ENCODE measurements around the gene CNGB1. TPM values are rescaled to one million over a fixed set of nuclear protein-coding genes. Genes with fewer than 3 reads are reported as not detected.
"Not testable (repeated sequence)": the region's sequence is repeated elsewhere in the genome, so short reads cannot be mapped to it uniquely, and the experiment has no call there.

Gene CNGB1
- total RNA-seq, 1 donor from 2014 or later: 0.91 TPM

DNA sequence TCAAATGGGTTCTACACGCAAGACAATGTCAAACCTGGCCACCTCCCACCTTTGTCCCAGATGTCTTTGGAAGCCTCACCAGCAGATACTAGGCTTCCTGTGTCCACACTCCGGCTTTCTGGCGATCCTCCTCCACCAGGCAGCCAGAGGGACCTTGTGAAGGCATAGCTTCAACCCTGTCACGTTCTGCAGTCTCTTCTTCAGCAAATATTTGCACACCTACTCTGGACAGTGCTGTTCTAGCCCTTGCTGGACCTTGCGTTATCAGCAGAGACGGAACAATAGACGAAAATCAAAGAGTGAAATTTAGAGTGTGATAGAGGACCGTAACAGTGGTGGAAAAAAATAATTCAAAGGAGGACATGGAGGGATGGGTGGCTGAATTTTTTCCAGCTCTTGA lies 130.1 kb downstream of the CNGB1 start:
- Mint-ChIP-seq H3K9me3 (ENCODE audit: unreplicated experiment) (no peaks in the 10 kb centered on the region), H3K4me3 (ENCODE audit: unreplicated experiment) (no peak overlapping the region)

DNA sequence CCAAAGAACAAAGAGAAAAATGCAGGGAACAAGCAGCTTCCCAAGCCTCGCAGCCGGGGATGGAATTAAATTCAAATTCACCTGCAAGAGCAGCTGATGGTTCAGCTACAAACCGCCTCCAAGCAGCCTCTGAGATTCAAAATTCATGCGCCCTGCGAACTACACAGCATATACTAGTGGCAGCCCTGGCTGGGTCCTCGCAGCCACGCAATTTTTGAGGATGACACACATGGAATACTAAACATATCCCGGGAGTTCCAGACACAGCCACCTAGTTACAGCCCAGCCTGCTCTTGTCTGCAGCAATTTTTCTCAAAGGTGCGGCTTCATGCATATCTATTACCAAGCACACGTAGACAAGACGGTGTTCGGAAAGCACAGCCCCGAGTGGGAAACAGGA lies 132.8 kb downstream of the CNGB1 start:
- H3K4me3 Mint-ChIP-seq (ENCODE audit: unreplicated experiment): no peak overlapping the region
- H3K9me3 Mint-ChIP-seq (ENCODE audit: unreplicated experiment): no peaks in the 10 kb centered on the region
- H3K27ac Mint-ChIP-seq (ENCODE audit: unreplicated experiment): no peak overlapping the region
- H3K4me1 Mint-ChIP-seq (ENCODE audit: low read depth, unreplicated experiment): peaks cover 18% of the 10 kb centered on the region
- no peak for DNase-seq
- peaks cover 2% of the 10 kb centered on the region for H3K27me3 Mint-ChIP-seq (ENCODE audit: unreplicated experiment)
- TF ChIP-seq, protein P1, sequence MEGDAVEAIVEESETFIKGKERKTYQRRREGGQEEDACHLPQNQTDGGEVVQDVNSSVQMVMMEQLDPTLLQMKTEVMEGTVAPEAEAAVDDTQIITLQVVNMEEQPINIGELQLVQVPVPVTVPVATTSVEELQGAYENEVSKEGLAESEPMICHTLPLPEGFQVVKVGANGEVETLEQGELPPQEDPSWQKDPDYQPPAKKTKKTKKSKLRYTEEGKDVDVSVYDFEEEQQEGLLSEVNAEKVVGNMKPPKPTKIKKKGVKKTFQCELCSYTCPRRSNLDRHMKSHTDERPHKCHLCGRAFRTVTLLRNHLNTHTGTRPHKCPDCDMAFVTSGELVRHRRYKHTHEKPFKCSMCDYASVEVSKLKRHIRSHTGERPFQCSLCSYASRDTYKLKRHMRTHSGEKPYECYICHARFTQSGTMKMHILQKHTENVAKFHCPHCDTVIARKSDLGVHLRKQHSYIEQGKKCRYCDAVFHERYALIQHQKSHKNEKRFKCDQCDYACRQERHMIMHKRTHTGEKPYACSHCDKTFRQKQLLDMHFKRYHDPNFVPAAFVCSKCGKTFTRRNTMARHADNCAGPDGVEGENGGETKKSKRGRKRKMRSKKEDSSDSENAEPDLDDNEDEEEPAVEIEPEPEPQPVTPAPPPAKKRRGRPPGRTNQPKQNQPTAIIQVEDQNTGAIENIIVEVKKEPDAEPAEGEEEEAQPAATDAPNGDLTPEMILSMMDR (IDR thresholded peaks at IDR 0.05; ENCODE audit: partially characterized antibody, unreplicated experiment): no peak
- peaks cover 5% of the 10 kb centered on the region for H3K36me3 Mint-ChIP-seq (ENCODE audit: unreplicated experiment)

More for the DNA sequence above, 130.1 kb downstream of the CNGB1 start:
- Mint-ChIP-seq H3K36me3 (ENCODE audit: unreplicated experiment) (peaks cover 10% of the 10 kb centered on the region), H3K4me1 (ENCODE audit: low read depth, unreplicated experiment) (peaks cover 18% of the 10 kb centered on the region), H3K27ac (ENCODE audit: unreplicated experiment) (no peak overlapping the region), H3K27me3 (ENCODE audit: unreplicated experiment) (peaks cover 4% of the 10 kb centered on the region)
- TF ChIP-seq, protein P1 (IDR thresholded peaks at IDR 0.05; ENCODE audit: partially characterized antibody, unreplicated experiment): no peak
- no peak for DNase-seq

DNA sequence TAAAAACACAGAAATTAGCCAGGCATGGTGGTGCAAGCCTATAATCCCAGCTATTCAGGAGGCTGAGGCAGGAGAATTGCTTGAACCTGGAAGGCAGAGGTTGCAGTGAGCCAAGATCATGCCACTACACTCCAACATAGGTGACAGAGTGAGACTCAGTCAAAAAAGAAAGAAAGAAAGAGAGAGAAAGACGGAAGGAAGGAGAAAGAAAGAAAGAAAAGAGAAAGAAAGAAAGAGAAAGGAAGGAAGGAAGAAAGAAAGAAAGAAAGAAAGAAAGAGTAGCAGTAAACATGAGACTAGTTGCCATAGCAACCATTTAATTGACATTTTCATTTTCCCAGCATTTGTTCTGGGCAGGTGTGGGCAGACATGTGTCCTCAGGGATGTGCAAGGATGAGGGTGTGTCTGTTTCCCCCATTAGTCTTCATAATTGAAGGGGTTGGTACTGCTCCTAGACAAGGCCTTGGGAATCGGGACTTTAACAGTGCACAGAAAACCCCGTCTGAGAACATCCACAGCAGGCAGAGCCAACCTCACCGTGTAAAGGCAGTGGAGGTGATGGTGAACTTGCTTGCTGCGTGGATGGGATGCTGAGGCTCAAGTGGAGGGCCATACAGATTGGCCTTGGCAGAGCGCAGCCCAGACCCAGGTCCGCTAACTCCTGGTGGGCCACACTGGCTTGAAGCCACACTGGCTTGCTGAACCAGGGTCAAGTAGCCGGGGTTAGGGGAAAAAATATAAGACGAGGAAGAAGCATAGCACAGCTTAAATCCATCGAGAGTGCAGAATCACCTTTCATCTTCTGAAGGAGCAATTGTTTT lies 133.4 kb downstream of the CNGB1 start:
- no peak for DNase-seq
- peaks cover 2% of the 10 kb centered on the region for H3K27me3 Mint-ChIP-seq (ENCODE audit: unreplicated experiment)
- peak overlapping the region; percentile 78 for H3K27ac Mint-ChIP-seq (ENCODE audit: unreplicated experiment)
- H3K4me1 Mint-ChIP-seq (ENCODE audit: low read depth, unreplicated experiment): peaks cover 18% of the 10 kb centered on the region
- H3K9me3 Mint-ChIP-seq (ENCODE audit: unreplicated experiment): no peaks in the 10 kb centered on the region
- H3K4me3 Mint-ChIP-seq (ENCODE audit: unreplicated experiment): peak overlapping the region; percentile 21
- TF ChIP-seq, protein P1 (IDR thresholded peaks at IDR 0.05; ENCODE audit: partially characterized antibody, unreplicated experiment): no peak
- peaks cover 5% of the 10 kb centered on the region for H3K36me3 Mint-ChIP-seq (ENCODE audit: unreplicated experiment)

DNA sequence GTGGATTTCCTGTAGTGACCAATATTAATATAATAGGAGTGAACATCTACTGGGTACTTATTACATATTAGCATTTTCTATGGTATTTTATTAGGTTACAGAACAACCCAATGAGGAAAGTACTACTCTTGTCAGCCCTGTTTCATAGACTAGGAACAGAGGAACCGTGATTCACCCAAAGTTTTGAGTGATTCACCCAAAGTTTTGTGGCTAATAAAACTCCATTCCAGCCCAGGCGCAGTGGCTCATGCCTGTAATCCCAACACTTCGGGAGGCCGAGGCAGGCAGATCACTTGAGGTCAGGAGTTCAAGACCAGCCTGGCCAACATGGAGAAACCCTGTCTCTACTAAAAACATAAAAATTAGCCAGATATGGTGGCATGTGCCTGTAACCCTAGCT lies 135.5 kb downstream of the CNGB1 start:
- not testable (repeated sequence) for DNase-seq; H3K36me3 Mint-ChIP-seq (ENCODE audit: unreplicated experiment); H3K27ac Mint-ChIP-seq (ENCODE audit: unreplicated experiment); H3K9me3 Mint-ChIP-seq (ENCODE audit: unreplicated experiment); H3K4me3 Mint-ChIP-seq (ENCODE audit: unreplicated experiment); H3K27me3 Mint-ChIP-seq (ENCODE audit: unreplicated experiment)
- peaks cover 15% of the 10 kb centered on the region for H3K4me1 Mint-ChIP-seq (ENCODE audit: low read depth, unreplicated experiment)

DNA sequence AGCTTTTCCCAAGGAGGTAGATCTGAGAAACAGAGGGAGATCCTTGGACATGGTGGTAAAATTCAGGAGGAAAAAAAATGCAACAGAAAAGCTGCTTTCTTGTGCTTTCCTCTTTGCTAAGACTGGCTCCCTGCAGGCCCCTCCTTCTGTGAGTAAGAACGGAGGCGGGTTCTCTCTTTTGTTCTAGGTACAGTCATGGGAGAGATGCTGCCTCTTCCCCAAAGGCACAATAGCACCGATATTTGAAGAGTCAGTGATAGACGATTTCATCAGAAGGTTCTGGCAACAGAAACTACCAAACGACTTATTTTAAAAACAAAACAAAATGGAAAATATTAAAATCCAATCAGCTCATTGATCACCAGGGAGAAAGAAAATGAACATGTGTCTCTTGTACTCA lies 136.0 kb downstream of the CNGB1 start:
- H3K4me1 Mint-ChIP-seq (ENCODE audit: low read depth, unreplicated experiment): peaks cover 15% of the 10 kb centered on the region
- no peaks in the 10 kb centered on the region for H3K36me3 Mint-ChIP-seq (ENCODE audit: unreplicated experiment)
- no peak overlapping the region for H3K27ac Mint-ChIP-seq (ENCODE audit: unreplicated experiment)
- H3K27me3 Mint-ChIP-seq (ENCODE audit: unreplicated experiment): peaks cover 2% of the 10 kb centered on the region
- no peaks in the 10 kb centered on the region for H3K9me3 Mint-ChIP-seq (ENCODE audit: unreplicated experiment)
- TF ChIP-seq, protein P1 (IDR thresholded peaks at IDR 0.05; ENCODE audit: partially characterized antibody, unreplicated experiment): no peak
- H3K4me3 Mint-ChIP-seq (ENCODE audit: unreplicated experiment): no peak overlapping the region
- no peak for DNase-seq

Other genes starting within 250 kb of the CNGB1 start
- 74.4 TPM for gene KATNB1, start 235.4 kb downstream of the CNGB1 start, total RNA-seq (ENCODE audit: unreplicated experiment)
- gene KIFC3, start 168.6 kb downstream of the CNGB1 start, total RNA-seq (ENCODE audit: unreplicated experiment): 0.76 TPM
- 13.9 TPM for gene ZNF319, start 29.5 kb upstream of the CNGB1 start, total RNA-seq (ENCODE audit: unreplicated experiment)
- 107 TPM for gene USB1, start 30.3 kb upstream of the CNGB1 start, total RNA-seq (ENCODE audit: unreplicated experiment)
- gene MMP15, start 54.6 kb upstream of the CNGB1 start, total RNA-seq (ENCODE audit: unreplicated experiment): 69.9 TPM
- gene CFAP20, start 158.3 kb upstream of the CNGB1 start, total RNA-seq (ENCODE audit: unreplicated experiment): 48.6 TPM
- gene CSNK2A2, start 227.0 kb upstream of the CNGB1 start, total RNA-seq (ENCODE audit: unreplicated experiment): 87.6 TPM

All from glutamatergic neuron (in vitro differentiated cells).